Epithelial cell of esophagus (primary cell): Measurements from ENCODE around the gene SLAMF1.

Experiments used
- DNase-seq: peaks from one replicate; pipeline ENCODE4 v3.0.0; 2010; ENCODE audit warnings: low read depth
- H3K4me3 ChIP-seq: 2 replicates; pipeline ENCODE4 v1.5.1; 2011; ENCODE audit warnings: mild to moderate bottlenecking, low read length, control low read depth
- CTCF ChIP-seq: IDR thresholded peaks from 2 replicates; pipeline ENCODE4 v1.5.1; 2011; ENCODE audit warnings: low read depth, mild to moderate bottlenecking, low read length, control low read depth, inconsistent platforms; ENCODE audit not compliant: insufficient read depth; ENCODE audit errors: missing control alignments

The SLAMF1 gene

DNA sequence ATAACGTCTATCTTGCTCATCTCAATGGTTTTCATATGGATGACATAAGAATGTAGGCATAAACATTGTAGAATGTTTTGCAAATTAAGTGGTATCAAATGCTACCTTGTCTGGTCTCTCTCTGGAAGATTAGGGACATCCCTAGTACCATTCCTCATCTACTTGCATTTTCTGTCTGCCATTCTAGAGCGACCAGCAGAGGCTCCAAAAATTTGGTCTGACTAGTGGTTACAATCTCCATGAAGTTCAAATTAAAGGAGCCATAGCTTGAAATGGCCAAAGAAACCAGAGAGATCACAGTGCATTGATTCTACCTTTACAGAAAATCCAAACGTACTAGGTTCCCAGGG is 68.7 kb downstream of the SLAMF1 start:
- no peak for TF ChIP-seq CTCF
- H3K4me3 ChIP-seq, result no peak overlapping the region
- DNase-seq, result no peak

DNA sequence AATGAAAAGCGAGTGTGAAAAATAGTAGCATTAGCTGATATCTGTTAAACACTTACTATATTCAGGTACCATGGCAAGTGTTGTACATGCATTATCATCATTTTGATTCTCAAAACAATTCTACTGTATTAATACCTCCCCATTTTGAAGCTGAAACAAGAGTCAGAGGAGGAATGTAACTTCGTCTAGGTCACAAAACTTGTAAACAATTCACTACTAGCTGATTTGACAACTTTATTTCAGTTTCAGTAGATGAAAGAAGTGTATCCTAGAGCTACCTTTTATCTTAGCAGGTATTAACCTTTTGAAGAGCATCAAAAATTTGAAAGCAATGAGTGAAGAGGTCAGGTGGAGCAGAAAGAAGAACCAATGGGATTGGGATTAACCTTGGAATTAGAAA is 69.2 kb downstream of the SLAMF1 start:
- no peak for TF ChIP-seq CTCF
- no peak overlapping the region for H3K4me3 ChIP-seq
- DNase-seq, result no peak

GRCh38 chr1:160576884-160577283 is 70.0 kb downstream of the SLAMF1 start:
- DNase-seq, result no peak
- no peak for TF ChIP-seq CTCF
- H3K4me3 ChIP-seq, result no peak overlapping the region

- H3K4me3 ChIP-seq, result no peak overlapping the region
- no peak for DNase-seq
- no peak for TF ChIP-seq CTCF
Measured at GRCh38 chr1:160576390-160576789, 70.5 kb downstream of the SLAMF1 start.

DNA sequence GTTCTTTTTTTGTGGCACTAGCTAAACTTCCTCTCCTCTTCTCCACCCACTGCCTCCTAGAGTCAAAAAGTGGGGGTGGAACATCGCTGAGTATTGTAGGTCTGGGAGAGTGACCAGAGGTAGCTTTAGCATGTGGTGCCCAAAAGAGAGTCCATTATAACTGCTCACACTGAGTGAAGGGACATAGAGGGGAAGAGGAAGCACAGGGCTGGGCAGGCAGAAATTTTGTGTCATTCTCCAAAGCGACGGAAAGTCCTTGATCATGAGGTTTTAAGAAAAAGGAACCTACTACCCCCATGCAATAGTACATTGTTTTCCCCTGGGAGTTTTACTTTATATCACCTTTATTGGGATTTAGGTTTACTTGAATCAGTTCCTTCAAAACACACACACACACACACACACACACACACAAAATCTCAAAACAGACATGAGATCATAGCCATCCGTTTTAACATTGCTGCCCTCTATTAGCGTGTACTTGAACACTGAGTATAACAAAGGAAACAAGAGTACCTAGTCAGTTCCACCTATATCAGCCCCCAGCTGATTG is 71.7 kb downstream of the SLAMF1 start:
- no peak overlapping the region for H3K4me3 ChIP-seq
- TF ChIP-seq CTCF, result no peak
- no peak for DNase-seq

DNA sequence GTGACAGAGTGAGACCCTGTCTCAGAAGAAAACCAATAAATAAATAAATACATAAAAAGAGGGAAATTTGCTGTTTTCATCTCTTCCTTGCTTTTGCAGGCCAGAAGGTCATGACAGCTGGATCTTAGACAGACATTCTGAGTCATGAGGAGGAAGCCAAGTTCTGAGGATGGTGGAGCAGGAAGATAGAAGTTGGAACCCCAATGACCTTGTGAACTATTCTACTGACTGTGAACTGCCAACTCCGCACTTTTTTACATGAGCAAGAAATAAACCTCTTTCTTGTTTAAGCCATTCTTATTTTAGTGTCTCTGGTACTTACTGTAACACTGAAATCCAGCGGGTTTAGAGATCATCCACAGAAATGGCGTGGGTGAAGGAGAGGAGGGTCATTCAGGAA is 76.0 kb downstream of the SLAMF1 start:
- TF ChIP-seq CTCF, result no peak
- no peak for DNase-seq
- H3K4me3 ChIP-seq, result no peak overlapping the region

DNA sequence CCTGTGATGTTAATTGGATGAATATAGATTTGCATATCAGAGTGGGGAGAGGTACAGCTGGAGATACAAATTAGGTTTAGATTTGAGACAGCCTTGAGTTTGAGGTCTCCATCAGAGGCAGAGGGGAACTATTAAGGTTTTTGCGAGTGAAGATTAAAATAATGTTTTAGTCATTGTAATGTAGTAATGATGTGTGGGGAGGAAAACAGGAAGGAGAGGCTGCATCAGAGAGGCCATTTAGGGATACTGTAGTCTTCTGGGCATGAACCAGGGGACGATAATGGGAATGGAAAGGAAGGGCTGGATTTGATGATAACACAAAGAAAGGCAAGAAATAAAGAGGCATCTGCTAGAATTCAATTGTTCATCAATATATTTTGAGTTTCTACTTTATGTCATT is 77.0 kb downstream of the SLAMF1 start:
- no peak overlapping the region for H3K4me3 ChIP-seq
- no peak for DNase-seq
- TF ChIP-seq CTCF, result no peak
